Nephron progenitor cell (in vitro differentiated cells): ENCODE results near the gene SIRT7.

ENCODE experiments used
- DNase-seq: peaks from one replicate; pipeline ENCODE4 v3.0.0; 2021
- H3K27ac Mint-ChIP-seq: 2 replicates; pipeline ENCODE4 v1.8.0; 2021; ENCODE audit warnings: mild to moderate bottlenecking, moderate library complexity, mixed read lengths
- H3K27me3 Mint-ChIP-seq: 2 replicates; pipeline ENCODE4 v1.8.0; 2021; ENCODE audit warnings: mild to moderate bottlenecking, low read depth, mixed read lengths; ENCODE audit not compliant: poor library complexity
- H3K36me3 Mint-ChIP-seq: 2 replicates; pipeline ENCODE4 v1.8.0; 2021; ENCODE audit warnings: low read depth, mixed read lengths
- H3K4me1 Mint-ChIP-seq: 2 replicates; pipeline ENCODE4 v1.8.0; 2021; ENCODE audit warnings: mixed read lengths
- H3K4me3 Mint-ChIP-seq: 2 replicates; pipeline ENCODE4 v1.8.0; 2021; ENCODE audit warnings: mild to moderate bottlenecking, moderate library complexity, mixed read lengths
- H3K9me3 Mint-ChIP-seq: 2 replicates; pipeline ENCODE4 v1.8.0; 2021; ENCODE audit warnings: mild to moderate bottlenecking, moderate library complexity, mixed read lengths
- CTCF ChIP-seq: fragments of 200-600 bp; sonication (generic); IDR thresholded peaks from 2 replicates; pipeline ENCODE4 v1.5.0; 2021; ENCODE audit warnings: antibody characterized with exemption

SIRT7 gene

DNA sequence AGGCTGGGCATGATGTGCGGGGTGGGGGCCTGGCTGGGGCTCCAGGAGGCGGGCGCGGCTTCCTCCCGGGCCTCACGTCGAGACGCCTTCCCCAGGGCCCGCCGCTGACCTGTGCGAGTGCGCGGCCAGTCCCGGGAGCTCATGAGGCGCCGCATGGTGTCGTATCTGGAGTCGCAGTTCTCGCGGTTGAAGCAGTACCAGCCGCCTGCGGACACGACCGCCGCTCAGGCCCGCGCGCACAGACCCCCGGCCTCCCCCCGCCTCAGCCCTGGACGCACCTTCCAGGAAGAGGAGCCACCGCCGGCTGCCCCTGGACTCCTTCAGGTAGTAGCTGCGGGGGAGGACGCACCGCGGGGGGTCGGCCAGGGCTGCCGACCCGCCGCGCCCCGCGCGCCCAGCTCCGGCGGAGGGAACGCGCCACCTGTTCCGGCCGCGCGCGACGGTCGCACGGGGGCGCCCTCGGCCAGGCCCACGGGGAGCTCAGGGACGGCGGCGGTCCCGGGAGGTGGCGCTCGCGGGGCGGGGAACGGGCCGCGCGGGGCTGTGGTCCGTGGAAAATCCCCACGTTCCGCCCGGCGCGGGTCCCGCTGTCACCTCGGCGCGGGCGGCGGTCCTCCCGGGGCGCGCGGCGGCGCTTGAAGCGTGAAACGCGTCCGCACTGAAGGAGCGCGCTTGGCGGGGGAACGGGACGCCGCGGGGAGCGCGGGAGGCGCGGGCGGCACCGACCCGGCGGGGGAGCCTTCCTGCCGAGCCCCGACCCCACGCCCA is 41.6 kb upstream of the SIRT7 start:
- Mint-ChIP-seq H3K27ac (no peak overlapping the region), H3K27me3 (peaks cover 29% of the 10 kb centered on the region), H3K9me3 (no peaks in the 10 kb centered on the region), H3K36me3 (no peaks in the 10 kb centered on the region), H3K4me1 (peaks cover 34% of the 10 kb centered on the region), H3K4me3 (peak overlapping the region; percentile 73)
- TF ChIP-seq CTCF = no peak
- DNase-seq = peak; percentile 82

GRCh38 chr17:81958633-81959342 is 40.8 kb upstream of the SIRT7 start:
- H3K27me3 Mint-ChIP-seq = peaks cover 23% of the 10 kb centered on the region
- H3K9me3 Mint-ChIP-seq = no peaks in the 10 kb centered on the region

DNA sequence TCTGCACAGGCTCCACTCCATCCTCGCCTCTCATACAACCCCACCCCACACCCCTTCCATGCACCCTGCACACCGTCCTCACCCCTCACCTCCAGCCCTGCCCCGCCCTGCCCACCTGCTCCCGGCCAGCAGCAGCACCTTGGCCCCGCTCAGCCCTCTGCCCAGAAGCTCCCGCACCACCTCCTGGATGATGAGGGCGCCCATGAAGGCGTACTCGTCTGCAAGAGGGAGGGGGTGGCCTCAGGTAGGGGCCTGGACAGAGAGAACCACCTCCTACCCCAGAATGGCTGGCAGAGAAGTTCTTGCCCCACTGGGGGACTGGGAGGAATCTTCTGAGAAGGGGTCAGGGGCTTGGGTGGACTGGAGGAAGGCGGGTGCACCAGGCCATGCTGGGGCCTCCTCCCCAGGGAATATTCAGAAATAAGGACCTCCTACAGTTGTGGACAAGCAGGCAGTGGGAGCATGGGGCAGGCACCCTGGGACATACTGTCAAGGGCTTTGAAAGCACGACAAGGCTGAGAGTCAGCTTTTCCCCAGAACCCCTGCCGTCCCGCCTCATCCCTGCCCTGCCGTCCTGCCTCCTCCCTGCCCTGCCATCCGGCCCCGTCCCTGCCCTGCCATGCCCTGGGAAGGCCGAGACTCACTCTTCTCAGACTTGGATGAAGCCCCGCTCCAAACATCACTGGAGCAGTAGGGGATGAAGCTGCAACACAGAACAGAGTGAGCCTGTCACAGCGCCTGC is 39.9 kb upstream of the SIRT7 start:
- Mint-ChIP-seq H3K27me3 (peaks cover 15% of the 10 kb centered on the region), H3K27ac (no peak overlapping the region), H3K9me3 (no peaks in the 10 kb centered on the region), H3K4me1 (peaks cover 22% of the 10 kb centered on the region), H3K4me3 (no peak overlapping the region), H3K36me3 (no peaks in the 10 kb centered on the region)
- TF ChIP-seq CTCF = no peak
- DNase-seq = no peak

More at GRCh38 chr17:81958633-81959342, 40.8 kb upstream of the SIRT7 start:
- Mint-ChIP-seq H3K4me1 (peaks cover 26% of the 10 kb centered on the region), H3K36me3 (no peaks in the 10 kb centered on the region), H3K27ac (no peak overlapping the region), H3K4me3 (peak overlapping the region; percentile 73)
- TF ChIP-seq CTCF = no peak
- no peak for DNase-seq

GRCh38 chr17:81956607-81957589 is 38.9 kb upstream of the SIRT7 start:
- TF ChIP-seq CTCF = no peak
- no peak for DNase-seq
- H3K9me3 Mint-ChIP-seq = no peaks in the 10 kb centered on the region
- peaks cover 5% of the 10 kb centered on the region for H3K27me3 Mint-ChIP-seq
- H3K4me1 Mint-ChIP-seq = peaks cover 17% of the 10 kb centered on the region
- H3K27ac Mint-ChIP-seq = peak overlapping the region; percentile 9
- no peaks in the 10 kb centered on the region for H3K36me3 Mint-ChIP-seq
- no peak overlapping the region for H3K4me3 Mint-ChIP-seq

DNA sequence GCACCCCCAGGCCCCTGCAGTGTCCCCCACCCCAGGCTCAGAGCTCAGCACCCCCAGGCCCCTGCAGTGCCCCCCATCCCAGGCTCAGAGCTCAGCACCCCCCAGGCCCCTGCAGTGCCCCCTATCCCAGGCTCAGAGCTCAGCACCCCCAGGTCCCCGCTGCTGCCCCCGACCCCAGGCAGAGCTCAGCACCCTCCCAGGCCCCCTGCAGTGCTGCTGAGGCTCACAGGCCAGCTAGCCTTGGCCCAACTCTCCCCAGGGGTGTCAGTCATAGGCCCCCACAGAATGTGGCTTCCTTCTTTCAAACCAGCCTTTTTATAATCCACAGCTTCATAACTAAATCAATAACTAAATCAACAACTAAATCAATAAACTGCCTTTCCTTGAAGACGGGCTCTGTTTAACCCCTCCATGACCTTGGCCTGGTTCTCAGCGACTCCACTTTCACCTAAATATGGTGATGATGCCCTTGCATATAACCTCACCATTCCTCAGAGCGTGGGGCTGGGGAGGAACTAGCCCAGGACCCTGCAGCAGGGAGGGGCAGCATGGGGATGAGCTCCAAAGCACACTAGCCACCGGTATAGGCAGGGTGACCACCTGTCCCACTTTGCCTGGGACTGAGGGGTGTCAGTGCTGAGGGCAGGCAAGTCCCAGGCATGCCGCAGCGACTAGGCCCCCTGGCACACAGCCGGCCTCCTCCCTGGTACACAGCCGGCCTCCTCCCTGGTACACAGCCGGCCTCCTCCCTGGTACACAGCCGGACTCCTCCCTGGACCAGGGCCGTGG is 38.0 kb upstream of the SIRT7 start:
- H3K27ac Mint-ChIP-seq = peak overlapping the region; percentile 61
- no peaks in the 10 kb centered on the region for H3K9me3 Mint-ChIP-seq
- peaks cover 17% of the 10 kb centered on the region for H3K4me1 Mint-ChIP-seq
- peaks cover 5% of the 10 kb centered on the region for H3K27me3 Mint-ChIP-seq
- no peak for DNase-seq
- no peaks in the 10 kb centered on the region for H3K36me3 Mint-ChIP-seq
- H3K4me3 Mint-ChIP-seq = no peak overlapping the region
- TF ChIP-seq CTCF = no peak
